ENCODE data around the gene CENPT.
A peak's percentile ranks its signal among the peaks of the same experiment; 100 is the strongest.

CENPT gene

GRCh38 chr16:67806428-67807147, 40.9 kb downstream of the CENPT start, which contains the start of the genes RANBP10 and TSNAXIP1:
TSS of gene RANBP10 (minus strand) at chr16:67806560. CDS start at chr16:67806536, 24 bp downstream.
TSS of gene TSNAXIP1 (plus strand) at chr16:67806889. CDS start at chr16:67807150, 261 bp downstream.
- no peak for TF ChIP-seq CTCF (IDR thresholded peaks at IDR 0.05; ENCODE audit: low read depth, low read length)
- DNase-seq (ENCODE audit: extremely low read depth, low read depth): peak; percentile 97

GRCh38 chr16:67805718-67806427, 41.6 kb downstream of the CENPT start:
- no peak for DNase-seq (ENCODE audit: extremely low read depth, low read depth)
- TF ChIP-seq CTCF (IDR thresholded peaks at IDR 0.05; ENCODE audit: low read depth, low read length): no peak

- TF ChIP-seq CTCF (IDR thresholded peaks at IDR 0.05; ENCODE audit: low read depth, low read length): no peak
- DNase-seq (ENCODE audit: extremely low read depth, low read depth): no peak
Observed at GRCh38 chr16:67804853-67805542, 42.5 kb downstream of the CENPT start.

- DNase-seq (ENCODE audit: extremely low read depth, low read depth): no peak
- TF ChIP-seq CTCF (IDR thresholded peaks at IDR 0.05; ENCODE audit: low read depth, low read length): no peak
Observed at GRCh38 chr16:67803894-67804293, 43.6 kb downstream of the CENPT start.

- TF ChIP-seq CTCF (IDR thresholded peaks at IDR 0.05; ENCODE audit: low read depth, low read length): no peak
- DNase-seq (ENCODE audit: extremely low read depth, low read depth): no peak
Observed at GRCh38 chr16:67801883-67802282, 45.6 kb downstream of the CENPT start.

GRCh38 chr16:67801241-67801640, 46.3 kb downstream of the CENPT start:
- no peak for DNase-seq (ENCODE audit: extremely low read depth, low read depth)
- TF ChIP-seq CTCF (IDR thresholded peaks at IDR 0.05; ENCODE audit: low read depth, low read length): no peak
